IMR-90 (cell line): ENCODE results near the gene DMD. TPM values are rescaled to one million over a fixed set of nuclear protein-coding genes. Genes with fewer than 3 reads are reported as not detected.
A peak's percentile ranks its signal among the peaks of the same experiment; 100 is the strongest.

Experiments
- ATAC-seq: fragments of 200-7000 bp; cut with Tn5 transposase; 2 replicates; pipeline ENCODE4 v1.9.1; 2020; ENCODE audit warnings: low read depth, mild to moderate bottlenecking, moderate library complexity
- BruUV-seq: library from RNA; stranded (reverse); fragments of 400-500 nt; replicated peaks from 2 replicates; lab custom pipeline; 2021; lab: Mats Ljungman, UMichigan
- CTCF ChIA-PET: fragments of 300-600 bp; formaldehyde crosslinking; extraction: SDS; loops from one replicate; lab custom pipeline; 2021; ENCODE audit warnings: antibody characterized with exemption; lab: Yijun Ruan, JAX
- POLR2A ChIA-PET: fragments of 300-600 bp; sonication (Branson Sonifier 250); formaldehyde crosslinking; loops from one replicate; lab custom pipeline; 2022; ENCODE audit warnings: antibody characterized with exemption; ENCODE audit not compliant: unreplicated experiment; lab: Charles Lee
- DNase-seq: peaks from one replicate; pipeline ENCODE4 v3.0.0; 2013
- H2AFZ ChIP-seq: replicated peaks from 2 replicates; pipeline ENCODE3; 2013; ENCODE audit warnings: low read length, mild to moderate bottlenecking; ENCODE audit not compliant: poor library complexity
- H2AK5ac ChIP-seq: 2 replicates; pipeline ENCODE4 v1.6.1; 2013; ENCODE audit warnings: low read depth, low read length, inconsistent platforms
- H2AK9ac ChIP-seq: replicated peaks from 2 replicates; pipeline ENCODE3; 2013; ENCODE audit warnings: mild to moderate bottlenecking, low read depth, low read length, moderate library complexity; ENCODE audit not compliant: poor library complexity
- H2BK120ac ChIP-seq: 2 replicates; pipeline ENCODE4 v1.6.1; 2013; ENCODE audit warnings: low read depth, low read length, inconsistent platforms
- H2BK15ac ChIP-seq: 3 replicates; pipeline ENCODE4 v1.6.1; 2013; ENCODE audit warnings: low read depth, low read length, inconsistent platforms
- H2BK20ac ChIP-seq: 2 replicates; pipeline ENCODE4 v1.6.1; 2013; ENCODE audit warnings: low read depth, mild to moderate bottlenecking, inconsistent platforms, low read length, moderate library complexity
- H2BK5ac ChIP-seq: 2 replicates; pipeline ENCODE4 v1.6.1; 2013; ENCODE audit warnings: mild to moderate bottlenecking, low read depth, low read length, inconsistent platforms; ENCODE audit not compliant: poor library complexity, severe bottlenecking
- H3K14ac ChIP-seq: replicated peaks from 2 replicates; pipeline ENCODE4 v1.6.1; 2013; ENCODE audit warnings: low read depth, low read length, inconsistent platforms
- H3K18ac ChIP-seq: 2 replicates; pipeline ENCODE4 v1.6.1; 2013; ENCODE audit warnings: low read depth, low read length, control low read depth
- H3K23ac ChIP-seq: 2 replicates; pipeline ENCODE4 v1.6.1; 2013; ENCODE audit warnings: low read depth, low read length, inconsistent platforms
- H3K27ac ChIP-seq: 2 replicates; pipeline ENCODE4 v1.5.1; 2013; ENCODE audit warnings: mild to moderate bottlenecking, control low read depth, low read length; ENCODE audit not compliant: insufficient read depth
- H3K27me3 ChIP-seq: 2 replicates; pipeline ENCODE4 v1.6.1; 2013; ENCODE audit warnings: low read length; ENCODE audit not compliant: control insufficient read depth, insufficient read depth
- H3K36me3 ChIP-seq: 2 replicates; pipeline ENCODE4 v1.6.1; 2013; ENCODE audit warnings: low read length, mixed read lengths; ENCODE audit not compliant: control insufficient read depth, insufficient read depth
- H3K4ac ChIP-seq: 2 replicates; pipeline ENCODE4 v1.6.1; 2013; ENCODE audit warnings: low read depth, low read length, inconsistent platforms
- H3K4me1 ChIP-seq: 2 replicates; pipeline ENCODE4 v1.6.1; 2013; ENCODE audit warnings: low read length, mixed read lengths; ENCODE audit not compliant: control insufficient read depth, insufficient read depth
- H3K4me2 ChIP-seq: 2 replicates; pipeline ENCODE4 v1.6.1; 2013; ENCODE audit warnings: low read depth, mild to moderate bottlenecking, control low read depth, low read length, moderate library complexity
- H3K4me3 ChIP-seq: 2 replicates; pipeline ENCODE4 v1.5.1; 2013; ENCODE audit warnings: low read depth, mild to moderate bottlenecking, control low read depth, low read length, moderate library complexity; ENCODE audit not compliant: insufficient read depth
- H3K56ac ChIP-seq: 2 replicates; pipeline ENCODE4 v1.6.1; 2013; ENCODE audit warnings: low read length, inconsistent platforms; ENCODE audit not compliant: insufficient read depth; ENCODE audit errors: extremely low read depth
- H3K79me1 ChIP-seq, 2 experiments: 2 replicates each; pipeline ENCODE4 v1.6.1; 2013; ENCODE audit warnings: low read length in 2 of 2, inconsistent platforms in 1 of 2, low read depth in 1 of 2
- H3K9ac ChIP-seq: 2 replicates; pipeline ENCODE4 v1.6.1; 2013; ENCODE audit warnings: low read depth, low read length, control low read depth
- H3K9me1 ChIP-seq: 2 replicates; pipeline ENCODE4 v1.6.1; 2013; ENCODE audit warnings: low read length, inconsistent platforms; ENCODE audit not compliant: insufficient read depth
- H3K9me3 ChIP-seq: 2 replicates; pipeline ENCODE4 v1.6.1; 2013; ENCODE audit warnings: low read length; ENCODE audit not compliant: control insufficient read depth, insufficient read depth
- H4K20me1 ChIP-seq: 2 replicates; pipeline ENCODE4 v1.6.1; 2013; ENCODE audit warnings: low read length, inconsistent platforms; ENCODE audit not compliant: insufficient read depth
- H4K5ac ChIP-seq: 2 replicates; pipeline ENCODE4 v1.6.1; 2013; ENCODE audit warnings: mild to moderate bottlenecking, low read depth, low read length, control low read depth
- H4K8ac ChIP-seq, 2 experiments: 2 replicates each; pipeline ENCODE4 v1.6.1; 2013; ENCODE audit warnings: low read depth in 2 of 2, low read length in 2 of 2, control low read depth in 1 of 2, inconsistent platforms in 1 of 2
- H4K91ac ChIP-seq: 2 replicates; pipeline ENCODE4 v1.6.1; 2013; ENCODE audit warnings: low read depth, low read length, inconsistent platforms; ENCODE audit not compliant: insufficient read depth
- BHLHE40 ChIP-seq: fragments of 150-350 bp; IDR thresholded peaks from 2 replicates; pipeline ENCODE4 v1.6.1; 2016; ENCODE audit warnings: mild to moderate bottlenecking, low read depth, low read length
- CEBPB ChIP-seq: IDR thresholded peaks from 2 replicates; pipeline ENCODE4 v1.6.1; 2012; ENCODE audit warnings: low read depth, low read length, improper control_type of control experiment
- CTCF ChIP-seq: conservative IDR thresholded peaks from 2 replicates; pipeline ENCODE4 v1.5.1; 2012; ENCODE audit warnings: mild to moderate bottlenecking, low read depth, low read length, improper control_type of control experiment
- ELK1 ChIP-seq: fragments of 150-350 bp; IDR thresholded peaks from 2 replicates; pipeline ENCODE4 v1.6.1; 2016; ENCODE audit warnings: low read depth, mild to moderate bottlenecking, low read length, moderate library complexity, borderline replicate concordance
- MAFK ChIP-seq: IDR thresholded peaks from 2 replicates; pipeline ENCODE4 v1.6.1; 2012; ENCODE audit warnings: low read depth, low read length, improper control_type of control experiment
- MAZ ChIP-seq: IDR thresholded peaks from 2 replicates; pipeline ENCODE4 v1.6.1; 2012; ENCODE audit warnings: low read depth, mild to moderate bottlenecking, low read length, improper control_type of control experiment, moderate library complexity, borderline replicate concordance
- POLR2A ChIP-seq: IDR thresholded peaks from 2 replicates; pipeline ENCODE4 v1.6.1; 2012; ENCODE audit warnings: mild to moderate bottlenecking, low read depth, low read length
- RCOR1 ChIP-seq: IDR thresholded peaks from 2 replicates; pipeline ENCODE4 v1.6.1; 2012; ENCODE audit warnings: mild to moderate bottlenecking, low read length, improper control_type of control experiment; ENCODE audit not compliant: insufficient replicate concordance
- RFX5 ChIP-seq: IDR thresholded peaks from 2 replicates; pipeline ENCODE4 v1.8.0; 2012; ENCODE audit warnings: low read depth, mild to moderate bottlenecking, low read length, moderate library complexity
- SMC3 ChIP-seq: fragments of 150-350 bp; IDR thresholded peaks from 2 replicates; pipeline ENCODE4 v1.6.1; 2016; ENCODE audit warnings: low read depth, mild to moderate bottlenecking, antibody characterized with exemption, low read length, moderate library complexity
- USF2 ChIP-seq: fragments of 150-350 bp; IDR thresholded peaks from 2 replicates; pipeline ENCODE4 v1.6.1; 2017; ENCODE audit warnings: mild to moderate bottlenecking, antibody characterized with exemption, low read length, low read depth
- whole genome bisulfite sequencing, 2 experiments: methylation state at CpG; one replicate each; pipeline versions ENCODE4 v1.1.5 to v1.1.7; 2013; ENCODE audit warnings: missing lambda C conversion rate in 2 of 2; ENCODE audit not compliant: insufficient read length in 1 of 2; ENCODE audit errors: extremely low coverage in 2 of 2; 5-methylcytosine and 5-hydroxymethylcytosine counted together
- dilution Hi-C: fragments of 300-500 bp; cut with HindIII; formaldehyde crosslinking; loops from one replicate; pipeline ENCODE4 v1.14.3; 2018; ENCODE audit warnings: low sequenced_read_pairs; ENCODE audit not compliant: unreplicated experiment
- in situ Hi-C: fragments of 300-500 bp; cut with MboI; formaldehyde crosslinking; loops from 3 replicates; pipeline ENCODE4 v1.14.3; 2019; ENCODE audit warnings: low sequenced_read_pairs, inconsistent platforms, mixed read lengths
- intact Hi-C: fragments of 100-400 bp; cut with micrococcal nuclease; formaldehyde crosslinking; loops from 2 replicates; pipeline ENCODE4 v1.10.0; 2022
- polyA plus RNA-seq, 3 experiments: library from polyadenylated mRNA; depleted of rRNA; stranded (reverse); fragments of >200 nt; gene quantifications; 2 replicates each; pipeline ENCODE4 v1.2.3, GENCODE V29; 2012; ENCODE audit warnings: low replicate concordance in 1 of 3
- total RNA-seq: library from RNA; depleted of rRNA; stranded (reverse); fragments of >200 nt; gene quantifications from 2 replicates; pipeline ENCODE4 v1.2.3, GENCODE V29; 2012

Gene DMD
- total and polyA plus RNA-seq, 2 of the 4 experiments (the other 2 are of a cell fraction), result 6.6 to 11.8 TPM

DNA sequence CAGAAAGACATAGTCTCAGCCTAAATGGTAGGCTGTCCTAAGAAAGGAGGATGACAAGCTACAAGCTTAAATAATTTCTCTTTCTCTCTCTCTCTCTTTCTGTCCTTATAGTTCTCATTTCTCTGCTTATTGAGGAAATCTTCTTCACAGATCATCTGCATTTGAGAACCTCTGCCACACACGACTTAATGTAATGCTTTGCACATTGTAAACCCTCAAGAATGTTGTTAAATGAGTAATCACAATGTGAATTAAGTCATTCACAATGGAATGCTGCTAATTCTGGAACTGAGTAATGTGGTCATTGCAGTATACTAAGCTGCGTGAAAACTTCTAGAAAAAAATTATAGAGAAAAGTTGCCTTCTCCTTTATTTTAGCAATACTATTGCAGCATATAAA lies 1630.6 kb downstream of the DMD start:
- Histone ChIP-seq H2BK5ac (no peak overlapping the region), H2BK20ac (peak overlapping the region; percentile 52; the same call in 1 of the 2 replicates), H3K9me1 (no peaks in the 10 kb centered on the region), H3K4me2 (peak overlapping the region; percentile 46; the same call in 1 of the 2 replicates), H3K27me3 (no peaks in the 10 kb centered on the region), H2AK9ac (no peak overlapping the region), H4K20me1 (no peaks in the 10 kb centered on the region), H3K4me3 (no peak overlapping the region), H3K14ac (no peak overlapping the region), H3K56ac (no peak overlapping the region), H2BK120ac (no peak overlapping the region), H2AFZ (no peak overlapping the region), H4K91ac (no peak overlapping the region), H3K18ac (no peak overlapping the region), H3K23ac (no peak overlapping the region), H4K8ac (no peak overlapping the region), H3K27ac (no peak overlapping the region), H3K9ac (no peak overlapping the region), H3K4ac (no peak overlapping the region), H3K79me1 (no peaks in the 10 kb centered on the region), H4K5ac (no peak overlapping the region), H2BK15ac (no peak overlapping the region), H3K36me3 (no peaks in the 10 kb centered on the region), H3K4me1 (no peaks in the 10 kb centered on the region), H3K9me3 (no peaks in the 10 kb centered on the region), H2AK5ac (no peak overlapping the region)
- CTCF ChIA-PET, result no interaction called here
- no TSS peak for BruUV-seq
- dilution Hi-C loops, result no loop called here
- TF ChIP-seq ELK1 (no peak), RCOR1 (no peak), USF2 (no peak), CTCF (no peak), POLR2A (no peak), RFX5 (no peak), SMC3 (no peak), MAFK (no peak), MAZ (no peak), BHLHE40 (no peak), CEBPB (no peak)
- POLR2A ChIA-PET, result no interaction called here
- in situ Hi-C loops, result no loop called here
- no CpG with 5 or more reads among the region's 2 CpGs for WGBS, 2 experiments
- DNase-seq, result peak; percentile 52
- intact Hi-C loops, result no loop called here
- peak; percentile 79 for ATAC-seq
